ENCODE measurements around the gene FHOD3. TPM values are rescaled to one million over a fixed set of nuclear protein-coding genes. Genes with fewer than 3 reads are reported as not detected.

Gene FHOD3
- total and polyA plus RNA-seq, 7 donors: 5.4 to 98.2 (median 20.2) TPM

DNA sequence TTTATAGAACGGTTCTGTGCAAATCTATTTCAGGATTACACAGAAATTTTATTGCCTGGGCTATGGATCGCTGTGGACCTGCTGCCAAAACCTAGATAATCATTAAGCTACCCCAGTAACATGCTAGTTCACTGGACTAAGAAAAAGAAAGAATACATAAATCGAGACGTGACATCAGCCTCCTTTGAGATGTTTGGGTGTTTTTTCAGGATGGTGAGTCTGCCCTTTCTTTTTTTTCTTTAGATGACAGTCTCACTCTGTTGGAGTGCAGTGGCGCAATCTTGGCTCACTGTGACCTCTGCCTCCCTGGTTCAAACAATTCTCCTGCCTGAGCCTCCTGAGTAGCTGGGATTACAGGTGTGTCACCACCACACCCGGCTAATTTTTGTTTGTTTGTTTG, 52.0 kb downstream of the FHOD3 start:
- TF ChIP-seq, protein P1, sequence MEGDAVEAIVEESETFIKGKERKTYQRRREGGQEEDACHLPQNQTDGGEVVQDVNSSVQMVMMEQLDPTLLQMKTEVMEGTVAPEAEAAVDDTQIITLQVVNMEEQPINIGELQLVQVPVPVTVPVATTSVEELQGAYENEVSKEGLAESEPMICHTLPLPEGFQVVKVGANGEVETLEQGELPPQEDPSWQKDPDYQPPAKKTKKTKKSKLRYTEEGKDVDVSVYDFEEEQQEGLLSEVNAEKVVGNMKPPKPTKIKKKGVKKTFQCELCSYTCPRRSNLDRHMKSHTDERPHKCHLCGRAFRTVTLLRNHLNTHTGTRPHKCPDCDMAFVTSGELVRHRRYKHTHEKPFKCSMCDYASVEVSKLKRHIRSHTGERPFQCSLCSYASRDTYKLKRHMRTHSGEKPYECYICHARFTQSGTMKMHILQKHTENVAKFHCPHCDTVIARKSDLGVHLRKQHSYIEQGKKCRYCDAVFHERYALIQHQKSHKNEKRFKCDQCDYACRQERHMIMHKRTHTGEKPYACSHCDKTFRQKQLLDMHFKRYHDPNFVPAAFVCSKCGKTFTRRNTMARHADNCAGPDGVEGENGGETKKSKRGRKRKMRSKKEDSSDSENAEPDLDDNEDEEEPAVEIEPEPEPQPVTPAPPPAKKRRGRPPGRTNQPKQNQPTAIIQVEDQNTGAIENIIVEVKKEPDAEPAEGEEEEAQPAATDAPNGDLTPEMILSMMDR (IDR thresholded peaks at IDR 0.05): no peak
- peak; percentile 54 to 83 (median 72) for ATAC-seq
- H3K4me3 ChIP-seq: no peak overlapping the region
- no peaks in the 10 kb centered on the region for H3K9me3 ChIP-seq
- H3K36me3 ChIP-seq (ENCODE audit: insufficient read depth in 1 of 2, low read depth in 1 of 2): no peaks in the 10 kb centered on the region
- WGBS, 3 donors: 35 to 65% (median 46%) methylated on average over 6 of the region's 6 CpGs
- H3K27ac ChIP-seq: peak overlapping the region; percentile 83
- no peaks in the 10 kb centered on the region for H3K27me3 ChIP-seq (ENCODE audit: insufficient read depth in 3 of 3, low read length in 2 of 3)
- intact Hi-C loops (cut with DNase I): no loop called here
- peaks cover 29% of the 10 kb centered on the region for H3K4me1 ChIP-seq
- peak in 1 of 2 donors; percentile 64 for DNase-seq

DNA sequence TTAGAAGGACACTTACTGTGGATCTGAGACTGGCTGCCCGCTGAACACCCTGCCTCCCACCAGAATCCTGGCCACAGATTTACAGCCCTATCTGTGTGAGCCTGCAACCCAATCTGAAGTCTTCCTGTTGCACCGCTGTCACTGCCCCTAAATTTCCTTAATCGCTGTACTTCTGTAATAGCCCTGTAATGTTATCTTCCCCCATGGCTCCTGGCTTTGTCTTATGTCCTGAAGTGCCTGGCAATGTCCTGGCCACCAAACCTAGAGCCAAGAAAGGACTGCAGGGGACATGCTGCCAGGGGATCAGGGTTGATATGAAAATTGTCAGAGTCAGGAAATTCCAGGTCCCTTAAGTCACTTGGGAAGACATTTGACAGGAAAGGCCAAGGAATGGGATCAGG, 52.7 kb downstream of the FHOD3 start:
- intact Hi-C loops (cut with DNase I): no loop called here
- H3K27ac ChIP-seq: peak overlapping the region; percentile 83

DNA sequence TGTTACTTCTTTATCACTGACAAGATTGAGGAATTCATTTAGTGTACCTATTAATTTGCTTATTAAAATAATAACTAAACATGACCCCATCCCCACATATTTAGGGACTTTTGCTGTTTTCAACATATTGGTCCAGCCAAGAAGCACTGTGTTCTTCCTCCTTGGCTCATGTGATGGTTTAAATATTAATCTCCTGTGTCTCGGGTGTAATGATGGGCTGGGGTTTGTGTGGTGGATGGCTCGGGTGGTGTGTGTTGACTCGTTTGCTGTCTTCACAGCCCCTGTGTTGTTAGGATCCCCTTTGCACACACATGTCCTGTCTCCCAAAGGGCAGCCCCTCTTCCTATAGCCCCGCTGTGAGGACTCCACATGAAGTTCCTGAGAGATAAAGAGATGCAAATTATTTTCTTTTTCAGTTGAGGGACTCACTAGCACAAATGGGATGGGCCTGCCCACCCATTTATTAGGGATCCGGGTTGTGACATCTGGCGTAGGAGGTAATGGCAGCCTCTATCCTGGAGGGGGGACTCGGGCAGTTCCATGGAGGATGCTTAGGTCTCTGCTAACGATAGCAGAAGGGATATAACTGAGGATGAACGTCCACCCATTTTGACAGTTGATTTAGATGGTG, 53.4 kb downstream of the FHOD3 start:
- Histone ChIP-seq H3K4me1 (peaks cover 29% of the 10 kb centered on the region), H3K4me3 (no peak overlapping the region), H3K27me3 (ENCODE audit: insufficient read depth in 3 of 3, low read length in 2 of 3) (no peaks in the 10 kb centered on the region), H3K36me3 (ENCODE audit: insufficient read depth in 1 of 2, low read depth in 1 of 2) (no peaks in the 10 kb centered on the region), H3K27ac (peak overlapping the region; percentile 83), H3K9me3 (no peaks in the 10 kb centered on the region)
- TF ChIP-seq, protein P1 (IDR thresholded peaks at IDR 0.05): no peak
- no peak for DNase-seq
- intact Hi-C loops (cut with DNase I): no loop called here
- WGBS, 3 donors: 65 to 83% (median 66%) methylated on average over 9 of the region's 9 CpGs
- no peak for ATAC-seq

More for the DNA sequence above, 52.7 kb downstream of the FHOD3 start:
- Histone ChIP-seq H3K27me3 (ENCODE audit: insufficient read depth in 3 of 3, low read length in 2 of 3) (no peaks in the 10 kb centered on the region), H3K4me1 (peaks cover 29% of the 10 kb centered on the region), H3K4me3 (no peak overlapping the region), H3K36me3 (ENCODE audit: insufficient read depth in 1 of 2, low read depth in 1 of 2) (no peaks in the 10 kb centered on the region), H3K9me3 (no peaks in the 10 kb centered on the region)
- TF ChIP-seq, protein P1 (IDR thresholded peaks at IDR 0.05): no peak
- peak in 1 of 2 donors; percentile 68 for DNase-seq
- ATAC-seq: peak; percentile 63 to 84 (median 81)
- WGBS, 3 donors: 13 to 22% (median 15%) methylated on average over 3 of the region's 3 CpGs

DNA sequence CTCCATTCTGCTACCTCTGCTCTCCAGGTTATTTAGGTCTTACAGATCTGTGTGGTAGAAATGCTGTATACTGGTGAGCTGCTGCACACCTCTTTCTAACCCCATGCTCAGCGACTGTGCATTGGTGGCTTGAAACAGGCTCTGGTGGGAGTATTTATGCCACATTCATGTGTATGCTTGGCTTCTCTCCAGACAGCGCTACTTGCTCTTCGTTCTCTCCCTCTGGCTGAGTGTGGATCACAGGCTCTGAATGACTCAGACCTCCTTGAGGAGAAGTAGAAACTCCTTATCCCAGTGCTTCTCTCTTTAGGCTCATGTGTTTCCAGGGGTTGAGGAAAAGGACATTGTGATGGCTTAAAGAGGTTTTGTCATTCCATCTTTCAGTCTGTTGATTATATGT, 54.9 kb downstream of the FHOD3 start:
- Histone ChIP-seq H3K27ac (peak overlapping the region; percentile 42), H3K27me3 (ENCODE audit: insufficient read depth in 3 of 3, low read length in 2 of 3) (no peaks in the 10 kb centered on the region), H3K9me3 (no peaks in the 10 kb centered on the region), H3K4me3 (no peak overlapping the region), H3K4me1 (peaks cover 29% of the 10 kb centered on the region), H3K36me3 (ENCODE audit: insufficient read depth in 1 of 2, low read depth in 1 of 2) (no peaks in the 10 kb centered on the region)
- DNase-seq (no peak), ATAC-seq (peak in 3 of 4 donors; percentile 26 to 45 (median 30))
- intact Hi-C loops (cut with DNase I): no loop called here
- TF ChIP-seq, protein P1 (IDR thresholded peaks at IDR 0.05): no peak
- WGBS, 3 donors: 41 to 58% (median 49%) methylated on average over 3 of the region's 3 CpGs

DNA sequence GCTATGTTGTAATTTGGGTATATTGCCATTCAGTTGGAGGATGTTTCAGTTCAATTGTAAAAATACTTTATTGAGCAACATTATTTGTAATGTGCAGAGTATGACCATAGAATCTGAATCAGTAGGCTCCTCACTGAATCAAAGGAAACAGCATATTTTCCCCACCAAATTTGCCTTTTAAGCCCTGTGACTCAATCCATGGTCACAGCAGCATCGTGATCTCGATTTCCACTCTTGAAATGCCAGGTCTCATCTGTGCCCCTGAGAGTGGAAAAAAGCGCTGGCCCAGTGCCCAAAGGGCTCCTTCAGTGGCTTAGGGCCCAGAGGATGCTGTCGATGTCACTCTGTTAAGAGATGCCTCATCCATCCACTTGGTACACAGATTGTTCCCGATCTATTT, 57.5 kb downstream of the FHOD3 start:
- intact Hi-C loops (cut with DNase I): no loop called here
- Histone ChIP-seq H3K27ac (no peak overlapping the region), H3K4me1 (peaks cover 20% of the 10 kb centered on the region), H3K4me3 (no peak overlapping the region), H3K9me3 (no peaks in the 10 kb centered on the region), H3K27me3 (ENCODE audit: insufficient read depth in 3 of 3, low read length in 2 of 3) (no peaks in the 10 kb centered on the region), H3K36me3 (ENCODE audit: insufficient read depth in 1 of 2, low read depth in 1 of 2) (no peaks in the 10 kb centered on the region)
- WGBS, 3 donors: 33 to 52% (median 38%) methylated on average over 5 of the region's 5 CpGs
- no peak for ATAC-seq
- peak in 1 of 2 donors; percentile 48 for DNase-seq
- TF ChIP-seq, protein P1 (IDR thresholded peaks at IDR 0.05): no peak
